HAP-1 (cell line): ENCODE data around the gene TAGLN3.

Experiments
- DNase-seq, 2 experiments: peaks; one replicate each; pipeline ENCODE4 v3.0.0-alpha.2; 2016 to 2020; ENCODE audit warnings: low spot score in 2 of 2
- H3K27me3 ChIP-seq: fragments of 250-450 bp; sonication (Bioruptor Pico); 2 replicates; pipeline ENCODE4 v1.5.1; 2020; ENCODE audit warnings: low read depth, mild to moderate bottlenecking, moderate library complexity
- H3K36me3 ChIP-seq: fragments of 250-450 bp; sonication (Bioruptor Pico); replicated peaks from 2 replicates; pipeline ENCODE4 v1.5.1; 2020; ENCODE audit warnings: mild to moderate bottlenecking
- H3K4me1 ChIP-seq: fragments of 250-450 bp; sonication (Bioruptor Pico); 2 replicates; pipeline ENCODE4 v1.5.1; 2020; ENCODE audit warnings: mild to moderate bottlenecking
- H3K4me3 ChIP-seq: fragments of 250-450 bp; sonication (Bioruptor Pico); 2 replicates; pipeline ENCODE4 v1.5.1; 2020; ENCODE audit warnings: mild to moderate bottlenecking, moderate library complexity
- H3K9me3 ChIP-seq: fragments of 250-450 bp; sonication (Bioruptor Pico); 2 replicates; pipeline ENCODE4 v1.5.1; 2020; ENCODE audit warnings: mild to moderate bottlenecking, moderate library complexity
- in situ Hi-C: fragments of 300-500 bp; cut with MboI; formaldehyde crosslinking; loops from 3 replicates; pipeline ENCODE4 v1.14.3; 2020; ENCODE audit warnings: low sequenced_read_pairs, inconsistent platforms, mixed read lengths

Gene TAGLN3

DNA sequence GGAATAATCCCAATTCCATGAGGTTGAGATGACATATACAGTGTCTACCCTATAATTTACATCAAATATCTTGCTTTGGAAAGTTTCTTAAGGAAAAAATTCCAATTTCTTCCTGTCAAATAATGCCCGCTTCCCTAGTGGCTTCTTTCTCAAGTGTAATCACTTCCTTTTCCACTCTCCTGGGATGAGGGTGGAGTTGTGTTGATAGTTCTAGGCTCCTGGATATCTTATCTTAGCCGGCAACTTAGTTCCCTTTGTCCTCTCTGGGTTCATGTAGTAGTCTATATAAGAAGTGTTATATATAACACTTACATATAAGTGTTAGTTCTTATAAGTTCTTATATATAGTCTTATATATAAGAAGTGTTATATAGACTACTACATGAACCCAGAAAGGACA, 10.9 kb downstream of the TAGLN3 start:
- DNase-seq: no peak

GRCh38 chr3:112010636-112011035, 11.9 kb downstream of the TAGLN3 start:
- in situ Hi-C loops: no loop called here
- no peaks in the 10 kb centered on the region for H3K27me3 ChIP-seq
- no peak for DNase-seq

More for the DNA sequence above, 10.9 kb downstream of the TAGLN3 start:
- Histone ChIP-seq H3K9me3 (no peaks in the 10 kb centered on the region), H3K27me3 (no peaks in the 10 kb centered on the region), H3K4me3 (no peak overlapping the region), H3K36me3 (no peaks in the 10 kb centered on the region), H3K4me1 (no peaks in the 10 kb centered on the region)
- in situ Hi-C loops: no loop called here

DNA sequence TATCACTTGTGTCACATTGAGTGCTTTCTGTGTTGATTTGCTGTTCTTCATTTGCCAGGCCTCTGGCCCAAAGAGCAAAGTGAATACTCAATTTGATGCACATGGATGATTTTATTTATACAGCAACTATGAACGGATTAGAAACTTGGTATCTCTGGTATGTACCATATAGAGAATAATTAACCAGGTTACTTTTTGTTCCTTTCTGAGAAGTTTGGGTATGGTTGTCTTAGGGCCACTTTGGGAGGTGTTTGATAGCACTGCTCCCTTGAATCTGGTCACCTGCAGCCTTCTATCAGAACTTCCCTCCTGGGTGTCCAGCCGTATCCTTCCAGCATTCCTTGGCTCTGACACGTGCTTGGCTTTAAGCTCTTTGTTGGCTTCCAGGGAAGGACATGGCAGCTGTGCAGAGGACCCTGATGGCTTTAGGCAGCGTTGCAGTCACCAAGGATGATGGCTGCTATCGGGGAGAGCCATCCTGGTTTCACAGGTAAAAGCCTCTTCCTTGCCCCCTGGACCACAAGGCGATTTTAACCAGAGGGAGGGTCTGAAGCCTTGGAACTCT, 12.7 kb downstream of the TAGLN3 start:
- H3K4me1 ChIP-seq: no peaks in the 10 kb centered on the region
- H3K27me3 ChIP-seq: no peaks in the 10 kb centered on the region
- in situ Hi-C loops: no loop called here
- DNase-seq: no peak
- H3K4me3 ChIP-seq: no peak overlapping the region
- H3K9me3 ChIP-seq: no peaks in the 10 kb centered on the region
- no peaks in the 10 kb centered on the region for H3K36me3 ChIP-seq

More at GRCh38 chr3:112010636-112011035, 11.9 kb downstream of the TAGLN3 start:
- no peaks in the 10 kb centered on the region for H3K9me3 ChIP-seq
- no peaks in the 10 kb centered on the region for H3K4me1 ChIP-seq
- no peak overlapping the region for H3K4me3 ChIP-seq
- H3K36me3 ChIP-seq: no peaks in the 10 kb centered on the region

- Histone ChIP-seq H3K9me3 (no peaks in the 10 kb centered on the region), H3K4me3 (no peak overlapping the region), H3K4me1 (no peaks in the 10 kb centered on the region), H3K27me3 (no peaks in the 10 kb centered on the region), H3K36me3 (no peaks in the 10 kb centered on the region)
- in situ Hi-C loops: no loop called here
- no peak for DNase-seq
Measured at GRCh38 chr3:112012205-112012992, 13.7 kb downstream of the TAGLN3 start.

- Histone ChIP-seq H3K9me3 (no peaks in the 10 kb centered on the region), H3K4me3 (no peak overlapping the region), H3K36me3 (no peaks in the 10 kb centered on the region), H3K4me1 (no peaks in the 10 kb centered on the region), H3K27me3 (no peaks in the 10 kb centered on the region)
- in situ Hi-C loops: no loop called here
- peak; percentile 60 to 72 for DNase-seq
Measured at GRCh38 chr3:112013058-112013783, 14.5 kb downstream of the TAGLN3 start.

DNA sequence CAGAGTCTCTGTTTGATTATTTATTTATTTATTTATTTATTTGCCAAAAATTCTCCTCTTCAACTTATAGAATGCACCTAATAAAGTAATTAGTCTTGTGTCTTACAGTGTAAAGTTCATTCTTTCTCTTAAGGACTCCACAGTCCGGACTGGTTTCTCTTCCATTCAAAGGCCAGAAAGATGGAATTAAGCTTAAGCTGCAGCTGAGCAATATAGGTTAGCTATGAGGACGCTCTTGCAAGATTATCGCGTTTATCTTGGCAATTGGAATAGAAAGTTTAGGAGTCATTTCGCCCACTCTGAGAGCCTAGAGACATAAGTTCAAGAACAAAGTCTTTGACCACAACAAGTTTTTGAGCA, 15.0 kb downstream of the TAGLN3 start:
- no peaks in the 10 kb centered on the region for H3K9me3 ChIP-seq
- H3K4me1 ChIP-seq: no peaks in the 10 kb centered on the region
- no peak for DNase-seq
- in situ Hi-C loops: no loop called here
- H3K27me3 ChIP-seq: no peaks in the 10 kb centered on the region
- no peak overlapping the region for H3K4me3 ChIP-seq
- no peaks in the 10 kb centered on the region for H3K36me3 ChIP-seq

DNA sequence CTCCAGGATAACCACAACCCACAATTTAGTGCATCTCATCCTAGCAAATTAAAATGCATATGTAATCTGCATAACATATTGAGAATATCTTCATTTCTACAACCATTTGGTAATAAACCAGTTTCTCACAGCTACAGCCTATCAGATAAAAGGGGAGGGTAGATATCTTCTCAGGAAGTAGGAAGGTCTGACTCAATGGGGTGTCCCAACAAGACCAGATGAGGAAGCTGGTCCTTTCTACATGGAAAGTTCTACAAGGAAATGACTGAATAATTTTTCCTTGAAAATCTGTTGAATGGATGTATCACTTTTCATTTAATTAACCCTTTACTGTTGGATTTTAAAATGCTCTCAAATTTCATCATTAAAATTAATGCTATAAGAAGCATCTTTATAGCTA, 18.4 kb downstream of the TAGLN3 start:
- Histone ChIP-seq H3K4me1 (no peaks in the 10 kb centered on the region), H3K4me3 (no peak overlapping the region), H3K27me3 (no peaks in the 10 kb centered on the region), H3K36me3 (no peaks in the 10 kb centered on the region), H3K9me3 (no peaks in the 10 kb centered on the region)
- DNase-seq: no peak
- in situ Hi-C loops: no loop called here

DNA sequence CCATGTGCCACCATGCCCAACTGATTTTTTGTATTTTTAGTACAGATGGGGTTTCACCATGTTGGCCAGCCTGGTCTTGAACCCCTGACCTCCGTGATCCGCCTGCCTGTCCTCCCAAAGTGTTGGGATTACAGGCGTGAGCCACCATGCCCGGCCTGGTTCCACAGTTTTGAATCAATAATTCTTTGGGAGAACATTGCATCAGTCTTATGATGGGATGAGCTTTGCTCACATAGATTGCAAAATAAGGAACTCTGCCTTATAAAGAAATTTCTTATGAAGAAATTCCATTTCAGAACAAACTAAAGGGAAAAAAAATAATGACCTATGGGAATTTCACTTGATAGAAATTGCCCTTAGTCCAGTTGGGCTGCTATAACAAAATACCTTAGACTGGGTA, 20.0 kb downstream of the TAGLN3 start:
- H3K4me1 ChIP-seq: no peaks in the 10 kb centered on the region
- no peak for DNase-seq
- no peaks in the 10 kb centered on the region for H3K27me3 ChIP-seq
- H3K36me3 ChIP-seq: no peaks in the 10 kb centered on the region
- H3K4me3 ChIP-seq: no peak overlapping the region
- in situ Hi-C loops: no loop called here
- H3K9me3 ChIP-seq: no peaks in the 10 kb centered on the region

DNA sequence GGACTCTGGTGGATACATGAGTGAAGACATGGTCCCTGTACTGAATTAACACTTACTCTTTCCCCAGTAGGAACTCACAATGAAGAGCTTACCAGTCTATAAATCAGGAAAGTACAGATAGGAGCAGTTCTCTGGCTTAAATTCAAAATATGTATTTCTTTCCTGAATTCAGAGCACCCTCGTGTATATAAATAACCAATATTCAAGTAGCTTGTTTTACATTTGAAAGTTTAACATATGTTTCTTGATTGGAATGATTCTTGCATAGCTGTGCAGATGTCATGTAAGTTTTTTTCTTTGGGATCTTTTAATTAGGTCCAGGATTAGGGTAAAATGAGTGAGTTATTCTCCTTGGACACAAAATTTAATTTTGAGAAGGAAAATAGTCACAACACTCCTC, 21.0 kb downstream of the TAGLN3 start:
- Histone ChIP-seq H3K4me3 (no peak overlapping the region), H3K9me3 (no peaks in the 10 kb centered on the region), H3K36me3 (no peaks in the 10 kb centered on the region), H3K4me1 (no peaks in the 10 kb centered on the region), H3K27me3 (no peaks in the 10 kb centered on the region)
- in situ Hi-C loops: no loop called here
- no peak for DNase-seq

- Histone ChIP-seq H3K36me3 (no peaks in the 10 kb centered on the region), H3K4me1 (no peaks in the 10 kb centered on the region), H3K27me3 (no peaks in the 10 kb centered on the region), H3K4me3 (no peak overlapping the region), H3K9me3 (no peaks in the 10 kb centered on the region)
- in situ Hi-C loops: no loop called here
- DNase-seq: no peak
Measured at GRCh38 chr3:112020674-112021085, 22.0 kb downstream of the TAGLN3 start.

DNA sequence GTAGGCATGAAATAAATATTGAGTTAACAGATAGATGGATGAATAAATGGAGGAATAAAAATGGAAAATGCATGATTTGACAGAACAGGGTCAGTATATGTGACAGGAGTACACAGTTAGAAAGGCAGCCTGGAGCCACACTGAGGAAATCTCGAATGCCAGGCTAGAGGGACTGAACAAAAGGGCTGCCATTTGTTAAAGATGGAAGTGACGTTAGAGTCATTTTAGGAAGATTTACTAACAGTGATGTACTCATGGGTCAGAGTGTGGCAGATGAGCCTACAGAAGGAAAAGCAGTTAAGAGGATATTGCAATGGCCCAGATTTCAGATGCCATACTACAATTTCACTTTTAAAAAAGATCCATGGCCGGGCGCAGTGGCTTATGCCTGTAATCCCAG, 28.4 kb downstream of the TAGLN3 start:
- no peaks in the 10 kb centered on the region for H3K9me3 ChIP-seq
- no peaks in the 10 kb centered on the region for H3K27me3 ChIP-seq
- H3K4me3 ChIP-seq: no peak overlapping the region
- in situ Hi-C loops: no loop called here
- no peaks in the 10 kb centered on the region for H3K36me3 ChIP-seq
- no peaks in the 10 kb centered on the region for H3K4me1 ChIP-seq
- DNase-seq: no peak

DNA sequence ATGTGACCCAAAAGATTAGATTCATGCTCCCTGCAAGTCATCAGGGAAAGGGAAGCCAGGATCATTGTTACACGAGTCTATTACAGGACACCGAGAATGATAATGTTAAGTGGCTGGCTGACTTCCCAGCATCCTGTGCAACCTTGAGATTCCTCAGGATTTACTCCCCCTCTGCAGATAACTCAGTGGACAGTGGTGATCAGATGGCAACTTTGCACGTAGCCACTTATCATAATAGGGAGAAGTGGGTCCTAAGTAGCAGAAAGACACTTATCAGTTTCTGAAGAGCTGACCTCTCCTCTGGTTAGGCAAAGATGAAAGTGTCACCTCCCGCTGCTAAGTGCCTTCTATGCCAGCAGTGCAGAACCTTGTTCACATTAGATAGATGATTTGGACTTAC, 29.1 kb downstream of the TAGLN3 start:
- Histone ChIP-seq H3K27me3 (no peaks in the 10 kb centered on the region), H3K36me3 (no peaks in the 10 kb centered on the region), H3K4me3 (no peak overlapping the region), H3K9me3 (no peaks in the 10 kb centered on the region), H3K4me1 (no peaks in the 10 kb centered on the region)
- in situ Hi-C loops: no loop called here
- DNase-seq: no peak

DNA sequence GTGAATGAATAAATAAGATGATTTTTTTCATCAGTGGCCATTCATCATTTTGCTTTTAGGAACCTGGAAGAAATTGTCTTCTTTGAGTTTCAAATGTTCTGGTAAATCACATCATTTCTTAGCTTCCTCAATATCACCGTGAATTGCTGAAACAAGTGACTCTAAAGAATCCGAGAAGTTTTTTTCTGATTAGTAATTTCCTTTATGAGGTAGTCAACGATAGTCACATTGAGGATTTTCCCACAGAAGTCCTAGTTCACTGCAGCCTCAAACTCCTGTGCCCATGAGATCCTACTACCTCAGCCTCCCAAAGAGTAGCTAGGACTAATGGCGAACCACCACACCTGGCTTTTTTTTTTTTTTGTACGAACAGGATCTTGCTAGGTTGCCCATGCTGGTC, 32.2 kb downstream of the TAGLN3 start:
- in situ Hi-C loops: no loop called here
- DNase-seq: no peak
- Histone ChIP-seq H3K27me3 (no peaks in the 10 kb centered on the region), H3K4me3 (no peak overlapping the region), H3K9me3 (no peaks in the 10 kb centered on the region), H3K36me3 (no peaks in the 10 kb centered on the region), H3K4me1 (no peaks in the 10 kb centered on the region)

DNA sequence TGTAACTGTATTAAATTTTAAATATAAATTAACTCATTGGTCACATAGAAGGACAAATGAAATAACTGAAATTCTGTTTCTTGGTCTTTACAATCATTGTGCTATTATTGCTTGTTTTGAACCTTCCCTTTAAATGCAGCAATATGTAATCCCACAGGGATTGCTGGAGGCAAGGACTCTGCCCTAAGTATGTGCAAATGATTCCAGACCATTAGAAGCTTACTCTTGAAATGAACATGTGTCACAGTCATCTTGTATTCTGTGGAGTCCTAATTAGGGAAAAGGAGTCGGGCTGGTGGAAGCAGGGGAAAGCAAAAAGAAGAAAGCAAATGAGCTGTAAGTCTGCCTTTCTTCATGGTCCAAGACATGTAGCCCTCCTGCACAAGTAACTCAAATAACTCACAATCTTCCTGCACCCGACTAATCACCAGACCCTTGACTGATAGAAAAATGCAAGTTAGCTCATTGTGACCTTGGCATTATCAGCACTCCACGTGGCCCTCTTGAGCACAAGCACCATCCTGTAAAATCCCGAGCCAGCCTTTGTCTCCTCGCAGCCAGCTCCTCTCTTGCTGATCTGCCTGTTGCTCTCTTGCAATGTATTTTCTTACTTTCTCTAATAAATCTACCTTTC, 33.5 kb downstream of the TAGLN3 start:
- Histone ChIP-seq H3K4me1 (no peaks in the 10 kb centered on the region), H3K4me3 (no peak overlapping the region), H3K27me3 (no peaks in the 10 kb centered on the region), H3K36me3 (no peaks in the 10 kb centered on the region), H3K9me3 (no peaks in the 10 kb centered on the region)
- in situ Hi-C loops: no loop called here
- DNase-seq: no peak
